Lower lobe of right lung (tissue), 2 donors: Measurements from ENCODE around the gene STK35. TPM values are rescaled to one million over a fixed set of nuclear protein-coding genes. Genes with fewer than 3 reads are reported as not detected.

Source experiments
- ATAC-seq, 2 donors: fragments of 200-7000 bp; cut with Tn5 transposase; one replicate each; pipeline ENCODE4 v1.9.1; 2020 to 2022; ENCODE audit warnings: mild to moderate bottlenecking in 2 of 2, moderate library complexity in 2 of 2
- DNase-seq: peaks from one replicate; pipeline ENCODE4 v3.0.0-alpha.2; 2020
- H3K27ac ChIP-seq: fragments of 200-600 bp; one replicate; pipeline ENCODE4 v1.8.0; 2022
- H3K27me3 ChIP-seq: fragments of 200-600 bp; one replicate; pipeline ENCODE4 v1.8.0; 2022; ENCODE audit warnings: low read depth
- H3K36me3 ChIP-seq: fragments of 200-600 bp; one replicate; pipeline ENCODE4 v1.8.0; 2022; ENCODE audit warnings: mild to moderate bottlenecking
- H3K4me1 ChIP-seq: fragments of 200-600 bp; one replicate; pipeline ENCODE4 v1.8.0; 2022
- H3K4me3 ChIP-seq: fragments of 200-600 bp; one replicate; pipeline ENCODE4 v1.8.0; 2022; ENCODE audit warnings: mild to moderate bottlenecking
- H3K9me3 ChIP-seq: fragments of 200-600 bp; one replicate; pipeline ENCODE4 v1.8.0; 2022
- CTCF ChIP-seq: fragments of 200-600 bp; IDR thresholded peaks from one replicate; pipeline ENCODE4 v1.8.0; 2022; ENCODE audit warnings: antibody characterized with exemption, mild to moderate bottlenecking
- intact Hi-C: fragments of 100-400 bp; cut with DNase I; formaldehyde crosslinking; loops from one replicate; pipeline ENCODE4 v1.11.0; 2022
- total RNA-seq: library from RNA; stranded (reverse); fragmentation: NEBNext Ultra II Directional; extraction: Animal tissue kit (Norgen Biotek cat#: 25700); gene quantifications from one replicate; pipeline ENCODE4 v1.2.1, GENCODE V29; 2021
- donor health status: DM: no; HTN: yes; CAD: no; lungs with severe emphysema.

The STK35 gene
- total RNA-seq, 1 donor from 2014 or later: 13.9 TPM

- TF ChIP-seq CTCF: no peak
- H3K4me3 ChIP-seq: no peak overlapping the region
- H3K27me3 ChIP-seq: peaks cover 13% of the 10 kb centered on the region
- ATAC-seq (no peak), DNase-seq (no peak)
- no peak overlapping the region for H3K27ac ChIP-seq
- no peaks in the 10 kb centered on the region for H3K36me3 ChIP-seq
- H3K9me3 ChIP-seq: no peaks in the 10 kb centered on the region
- intact Hi-C loops: no loop called here
- H3K4me1 ChIP-seq: no peaks in the 10 kb centered on the region
These were observed 42.2 kb upstream of the STK35 start for GRCh38 chr20:2059411-2059810.

- Histone ChIP-seq H3K27ac (no peak overlapping the region), H3K4me3 (no peak overlapping the region), H3K9me3 (no peaks in the 10 kb centered on the region), H3K36me3 (no peaks in the 10 kb centered on the region), H3K27me3 (peaks cover 54% of the 10 kb centered on the region), H3K4me1 (no peaks in the 10 kb centered on the region)
- intact Hi-C loops: no loop called here
- DNase-seq (no peak), ATAC-seq (no peak)
- no peak for TF ChIP-seq CTCF
These were observed 36.5 kb upstream of the STK35 start for GRCh38 chr20:2065099-2065498.

- Histone ChIP-seq H3K4me3 (no peak overlapping the region), H3K27me3 (peaks cover 54% of the 10 kb centered on the region), H3K36me3 (no peaks in the 10 kb centered on the region), H3K9me3 (no peaks in the 10 kb centered on the region), H3K27ac (no peak overlapping the region), H3K4me1 (no peaks in the 10 kb centered on the region)
- intact Hi-C loops: no loop called here
- no peak for ATAC-seq
- no peak for DNase-seq
- TF ChIP-seq CTCF: no peak
These were observed 35.0 kb upstream of the STK35 start for GRCh38 chr20:2066461-2067122.

GRCh38 chr20:2080532-2081224 lies 20.9 kb upstream of the STK35 start:
- DNase-seq (no peak), ATAC-seq (no peak)
- H3K27ac ChIP-seq: no peak overlapping the region
- TF ChIP-seq CTCF: no peak
- H3K4me3 ChIP-seq: no peak overlapping the region
- H3K27me3 ChIP-seq: peaks cover 36% of the 10 kb centered on the region
- H3K9me3 ChIP-seq: no peaks in the 10 kb centered on the region
- intact Hi-C loops: no loop called here
- no peaks in the 10 kb centered on the region for H3K36me3 ChIP-seq
- no peaks in the 10 kb centered on the region for H3K4me1 ChIP-seq

- peak; percentile 59 for DNase-seq
- Histone ChIP-seq H3K4me3 (no peak overlapping the region), H3K27ac (no peak overlapping the region), H3K4me1 (no peaks in the 10 kb centered on the region), H3K27me3 (peaks cover 45% of the 10 kb centered on the region), H3K9me3 (no peaks in the 10 kb centered on the region), H3K36me3 (no peaks in the 10 kb centered on the region)
- intact Hi-C loops: no loop called here
- peak; percentile 32 to 39 for ATAC-seq
- no peak for TF ChIP-seq CTCF
These were observed 16.9 kb upstream of the STK35 start for GRCh38 chr20:2084703-2085102.
